GM15510 (cell line): ENCODE data around the gene HIF1A.
A peak's percentile ranks its signal among the peaks of the same experiment; 100 is the strongest.

Experiments
- POLR2A ChIP-seq: IDR thresholded peaks from 3 replicates; pipeline ENCODE4 v1.6.1; 2011; ENCODE audit warnings: borderline replicate concordance; ENCODE audit not compliant: insufficient read length; ENCODE audit errors: extremely low read depth

The HIF1A gene

DNA sequence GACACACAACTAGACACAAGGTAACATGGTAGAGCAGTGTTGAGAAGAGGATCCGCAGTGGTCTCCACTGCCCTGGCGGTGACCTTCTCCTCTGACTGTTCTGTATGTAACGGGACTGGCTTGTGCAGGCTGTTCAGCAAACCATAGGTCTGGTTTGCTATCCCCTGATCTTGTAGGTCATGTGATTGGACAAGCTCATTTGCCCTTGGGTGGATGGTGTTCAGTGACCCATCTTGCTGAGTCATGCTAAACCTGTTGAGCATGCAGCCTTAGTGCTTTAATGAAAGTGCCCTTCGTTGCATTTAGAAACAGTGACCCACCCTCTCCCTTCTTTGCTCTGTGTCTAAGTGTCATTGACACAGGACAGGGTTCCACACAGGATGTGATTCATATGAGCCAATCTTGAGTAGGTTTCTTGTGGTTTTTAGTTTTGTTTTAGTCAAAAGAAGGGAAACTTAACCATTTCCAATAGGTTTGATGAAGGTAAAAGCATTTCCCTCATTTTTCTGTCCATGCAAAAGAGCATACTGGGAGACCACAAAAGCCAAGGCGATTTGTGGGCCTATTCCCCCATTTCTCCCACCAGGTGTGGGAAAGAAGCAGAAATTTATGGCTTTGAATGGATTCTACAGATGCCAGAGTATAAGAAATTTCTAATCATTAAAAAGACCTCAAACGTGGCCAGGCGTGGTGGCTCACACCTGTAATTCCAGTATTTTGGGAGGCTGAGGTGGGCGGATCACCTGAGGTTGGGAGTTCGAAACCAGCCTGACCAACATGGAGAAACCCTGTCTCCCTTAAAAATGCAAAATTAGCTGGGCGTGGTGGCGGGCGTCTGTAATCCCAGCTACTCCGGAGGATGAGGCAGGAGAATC is 32.6 kb upstream of the HIF1A start:
- peak; percentile 64 for TF ChIP-seq POLR2A

DNA sequence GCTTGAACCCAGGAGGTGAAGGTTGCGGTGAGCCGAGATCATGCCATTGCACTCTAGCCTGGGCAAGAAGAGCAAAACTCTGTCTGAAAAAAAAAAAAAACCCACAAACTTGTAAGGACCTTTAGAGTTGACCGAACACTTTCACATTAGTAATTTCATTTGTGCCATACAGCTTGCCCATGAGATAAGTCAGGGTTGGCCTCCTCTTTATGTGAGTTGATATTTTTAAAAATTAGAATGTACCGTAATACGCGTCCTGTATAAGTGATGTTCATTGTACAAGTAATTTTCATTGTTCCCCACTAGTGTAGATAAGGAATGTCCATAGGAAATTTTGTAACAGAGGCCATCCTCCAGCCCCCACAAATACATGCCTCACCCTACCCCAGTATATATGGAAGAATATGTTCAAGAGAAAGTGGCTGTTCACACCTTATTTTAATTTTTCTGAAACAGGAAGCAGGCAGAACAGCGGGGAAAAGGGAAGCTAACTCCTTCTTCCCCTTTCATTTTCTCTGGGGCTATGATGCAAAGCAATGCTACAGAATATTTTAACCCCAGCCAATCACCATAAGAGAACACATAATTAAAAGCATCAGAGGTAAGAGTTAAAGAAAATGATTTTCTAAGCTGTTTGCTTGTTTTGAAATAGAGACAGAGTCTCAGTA is 31.9 kb upstream of the HIF1A start:
- no peak for TF ChIP-seq POLR2A

DNA sequence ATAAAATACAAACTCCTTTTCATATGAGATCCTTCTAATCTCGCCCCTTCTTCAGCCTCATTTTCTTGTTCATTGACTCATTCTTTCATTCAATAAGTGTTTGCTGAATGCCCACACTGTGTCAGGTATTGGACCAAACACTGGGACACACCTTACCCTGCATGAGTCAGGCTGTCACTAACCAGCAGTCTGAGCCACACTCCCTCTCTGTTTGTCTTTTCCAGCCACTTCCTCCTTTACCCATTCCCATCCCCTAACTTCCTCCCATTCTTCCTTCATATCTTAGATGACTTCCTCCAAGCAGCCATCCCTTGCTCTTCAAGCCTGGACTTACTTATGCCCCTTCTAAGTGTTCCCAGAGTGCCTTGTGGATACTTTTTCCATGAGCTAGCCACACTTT is 27.0 kb upstream of the HIF1A start:
- TF ChIP-seq POLR2A = no peak

DNA sequence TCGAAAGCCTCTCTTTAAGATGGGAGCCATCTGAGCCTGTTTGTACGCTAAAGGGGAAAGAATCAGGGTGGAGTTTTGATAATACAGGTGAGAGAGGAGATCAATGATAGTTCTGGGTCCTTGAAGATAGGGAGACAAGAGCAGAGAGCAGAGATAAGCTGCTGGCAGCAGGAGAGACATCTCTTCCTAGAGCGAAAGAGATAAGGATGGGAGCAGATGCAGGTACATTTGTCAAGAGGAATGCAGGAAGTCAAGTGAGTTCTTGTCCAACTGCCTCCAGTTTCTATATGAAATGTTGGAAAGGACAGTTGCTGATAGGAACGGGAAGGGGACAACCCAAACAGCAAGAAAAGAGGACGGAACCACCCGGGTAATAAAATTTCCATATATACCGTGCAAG is 24.7 kb upstream of the HIF1A start:
- no peak for TF ChIP-seq POLR2A

DNA sequence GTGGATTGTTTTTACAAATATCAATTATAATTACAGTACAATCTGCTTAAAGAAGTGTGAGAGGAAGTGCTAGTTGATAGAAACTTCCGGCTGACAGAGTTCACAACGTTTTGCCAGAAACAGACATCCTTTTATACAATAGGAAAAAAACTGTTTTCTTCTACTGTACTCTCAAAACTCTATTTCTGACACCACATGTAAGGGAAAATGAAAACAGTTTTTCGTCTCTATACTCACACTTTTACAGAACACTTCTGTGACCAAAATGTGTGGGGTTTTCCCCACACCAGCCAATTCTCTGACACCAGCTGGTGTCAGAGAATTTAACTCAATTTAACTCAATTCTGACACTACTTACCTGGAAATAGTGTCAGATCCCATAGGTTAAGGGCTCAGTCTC is 24.2 kb upstream of the HIF1A start:
- no peak for TF ChIP-seq POLR2A

DNA sequence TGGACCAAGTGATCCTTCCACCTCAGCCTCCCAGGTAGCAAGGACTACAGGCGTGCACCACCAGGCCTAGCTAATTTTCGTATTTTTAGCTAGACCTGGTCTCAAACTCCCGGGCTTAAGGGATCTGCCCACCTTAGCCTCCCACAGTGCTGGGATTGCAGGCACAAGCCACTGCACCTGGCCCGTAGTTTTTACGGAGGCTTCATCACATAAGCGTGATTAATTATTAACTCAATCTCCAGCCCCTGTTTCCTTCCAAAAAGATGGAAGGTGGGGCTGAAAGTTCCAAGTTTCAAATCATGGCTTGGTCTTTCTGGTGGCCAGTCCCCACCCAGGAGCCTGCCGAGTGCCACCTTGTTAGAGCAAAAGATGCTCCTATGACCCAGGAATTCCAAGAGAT is 22.5 kb upstream of the HIF1A start:
- TF ChIP-seq POLR2A = no peak

DNA sequence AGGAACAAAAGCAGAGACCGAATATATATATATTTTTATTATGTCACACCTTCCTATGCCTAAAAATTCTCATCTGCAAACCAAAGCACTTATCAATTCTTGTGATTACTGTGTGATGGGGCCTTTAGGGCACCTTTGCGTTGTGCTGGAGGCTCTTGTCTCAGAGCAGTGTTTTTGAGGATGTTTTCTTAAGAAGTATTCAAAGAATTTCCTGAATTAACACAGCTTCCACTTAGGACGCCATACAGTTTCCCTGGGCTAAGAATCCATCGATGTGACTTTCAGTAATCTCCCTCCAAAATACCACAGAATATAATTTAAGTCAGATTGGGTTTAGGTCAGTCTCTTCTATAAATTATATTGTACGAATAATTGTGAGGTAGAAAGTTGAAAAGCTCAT is 22.0 kb upstream of the HIF1A start:
- no peak for TF ChIP-seq POLR2A

DNA sequence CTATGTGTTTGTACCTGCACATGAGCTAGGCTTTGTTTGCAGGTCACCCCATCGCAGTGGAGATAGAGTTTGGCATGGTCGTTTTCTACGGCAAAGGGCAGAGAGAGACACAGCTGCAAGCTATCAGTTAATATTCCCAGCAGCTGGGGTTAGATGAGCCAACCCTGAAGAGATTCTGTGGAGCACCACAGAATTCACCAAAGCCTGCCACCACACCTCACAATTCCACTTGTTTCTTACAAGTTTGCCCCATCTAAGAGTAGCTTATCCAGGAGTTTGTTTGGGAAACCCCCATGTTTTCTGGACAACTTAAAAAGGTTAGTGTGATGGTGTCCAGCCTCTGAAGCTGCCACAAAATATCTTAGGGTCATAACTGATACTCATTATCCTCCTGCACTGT is 20.0 kb upstream of the HIF1A start:
- TF ChIP-seq POLR2A = no peak

DNA sequence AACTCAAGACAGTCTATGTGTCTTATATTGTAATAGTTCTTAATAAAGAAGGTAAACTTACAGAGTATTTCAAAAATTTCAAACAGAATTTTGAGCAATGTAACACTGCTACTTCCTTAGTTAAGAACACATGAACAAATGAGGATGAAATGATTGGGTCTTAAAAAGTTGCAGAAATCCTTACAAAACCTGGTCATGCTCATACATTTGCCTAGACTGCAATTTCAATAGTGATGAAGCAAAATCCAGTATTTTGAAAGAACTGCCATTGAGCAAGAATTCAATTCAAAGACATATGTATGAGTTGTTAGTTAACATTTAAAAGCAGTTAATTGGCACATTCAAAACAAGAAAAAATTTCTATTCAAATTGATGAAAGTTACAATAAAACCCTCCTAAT is 17.8 kb upstream of the HIF1A start:
- no peak for TF ChIP-seq POLR2A

DNA sequence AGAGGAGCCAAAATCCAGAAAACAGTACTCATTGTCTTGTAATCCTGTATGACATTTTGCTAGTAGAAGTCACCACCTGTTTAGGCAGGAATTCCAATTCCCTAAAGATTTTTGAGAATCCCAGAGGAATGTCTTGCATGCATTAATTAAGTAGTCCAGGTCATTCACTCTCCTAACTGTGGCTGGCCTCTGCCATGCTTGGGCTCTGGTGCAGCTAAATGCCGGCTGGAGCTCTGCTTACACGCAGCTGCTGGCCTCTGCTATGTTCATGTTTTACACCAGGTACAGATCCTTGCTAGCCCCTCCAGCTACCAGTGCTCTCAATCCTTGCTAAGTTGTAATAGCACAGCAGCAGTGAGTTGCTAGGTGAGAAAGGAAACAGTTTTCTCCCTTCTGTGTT is 16.3 kb upstream of the HIF1A start:
- TF ChIP-seq POLR2A = no peak

DNA sequence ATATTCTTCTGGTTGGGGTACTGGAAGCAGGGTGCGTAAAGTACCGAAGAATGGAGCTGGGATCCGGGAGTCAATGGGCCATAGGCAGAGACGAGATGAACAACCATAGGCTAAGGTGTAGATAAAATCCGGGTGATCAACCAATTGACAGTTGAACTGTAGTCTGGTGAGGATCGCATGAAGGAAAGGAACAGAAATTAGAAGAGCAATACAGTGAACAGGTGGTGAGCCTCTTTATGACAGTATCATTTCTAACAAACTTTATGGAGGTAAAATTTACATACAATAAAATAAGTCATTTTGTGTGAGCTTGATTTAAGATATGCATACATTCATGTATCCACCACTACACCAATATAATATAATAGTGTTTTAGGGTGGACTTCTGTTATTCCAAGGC is 13.9 kb upstream of the HIF1A start:
- TF ChIP-seq POLR2A = no peak

DNA sequence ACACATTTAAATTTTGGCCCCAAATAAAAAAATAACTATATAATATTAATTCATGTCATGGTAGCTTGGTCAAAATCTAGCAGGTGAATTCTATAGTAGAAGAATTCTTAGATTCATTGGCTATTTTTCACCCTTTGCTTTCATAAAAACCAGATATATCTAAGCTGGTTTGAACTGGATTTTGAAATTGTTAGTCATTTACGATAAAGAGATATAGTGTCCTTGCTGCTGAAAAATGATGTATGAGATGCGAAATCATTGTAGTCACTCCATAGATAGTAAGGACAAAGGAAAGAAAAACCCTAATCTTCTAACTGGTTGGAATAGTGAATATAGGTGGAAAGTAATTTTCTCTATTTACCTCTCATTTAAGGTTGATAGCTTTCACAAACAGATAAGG is 12.2 kb upstream of the HIF1A start:
- TF ChIP-seq POLR2A = no peak

DNA sequence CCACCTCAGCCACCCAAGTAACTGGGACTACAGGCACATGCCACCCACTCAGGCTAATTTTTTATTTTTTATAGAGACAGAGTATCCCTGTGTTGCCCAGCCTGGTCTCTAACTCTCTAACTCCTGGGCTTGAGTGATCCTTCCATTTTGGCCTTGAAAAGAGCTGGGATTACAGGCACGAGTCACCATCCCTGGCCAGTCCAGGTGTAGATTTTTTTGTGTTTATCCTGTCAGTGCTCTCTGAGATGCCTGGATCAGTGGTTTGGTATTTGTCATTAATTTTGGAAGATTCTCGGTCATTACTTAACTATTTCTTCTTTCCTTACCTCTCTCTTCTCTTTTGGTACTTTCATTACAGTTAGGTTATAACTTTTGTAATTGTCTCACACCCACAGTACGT is 5.3 kb upstream of the HIF1A start:
- no peak for TF ChIP-seq POLR2A

DNA sequence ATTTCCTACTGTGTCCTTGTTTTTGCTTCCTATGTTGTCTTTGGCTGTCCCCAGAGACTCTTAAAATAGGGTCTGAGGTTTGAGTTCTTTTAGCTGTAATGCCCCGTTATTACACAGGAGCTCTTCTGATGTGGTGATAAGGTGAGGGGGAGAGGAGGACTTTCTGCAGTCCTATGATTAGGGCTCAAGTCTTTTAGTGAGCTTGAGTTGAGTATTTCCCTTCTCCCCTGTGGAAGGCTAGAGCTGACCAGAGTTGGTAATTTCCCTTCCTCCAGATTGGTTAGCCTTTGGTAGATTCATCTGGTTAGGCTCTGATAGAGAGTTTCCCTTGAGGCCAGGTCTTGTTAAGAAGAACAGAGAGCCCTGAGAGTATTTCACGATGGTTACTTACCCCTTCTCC is 4.3 kb upstream of the HIF1A start:
- no peak for TF ChIP-seq POLR2A

DNA sequence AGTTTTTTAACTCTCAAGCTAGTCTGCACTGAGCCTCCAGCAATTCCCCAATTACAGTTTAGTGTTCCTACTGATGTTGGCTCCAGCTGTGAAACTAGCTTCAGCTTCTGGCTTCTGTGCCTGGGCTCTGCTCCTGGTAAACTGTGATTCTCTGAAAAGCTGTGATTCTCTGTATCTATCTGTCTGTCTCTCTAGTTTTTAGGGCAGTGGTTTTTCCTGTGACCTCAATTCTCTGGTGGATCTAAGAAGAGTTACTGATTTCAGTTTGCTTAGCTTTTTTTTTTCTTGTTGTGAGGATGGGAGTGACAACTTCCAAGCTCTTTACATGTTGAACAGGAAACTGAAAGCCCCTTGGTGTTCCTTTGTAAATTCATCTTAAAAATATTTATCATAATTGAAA is 3.8 kb upstream of the HIF1A start:
- no peak for TF ChIP-seq POLR2A

DNA sequence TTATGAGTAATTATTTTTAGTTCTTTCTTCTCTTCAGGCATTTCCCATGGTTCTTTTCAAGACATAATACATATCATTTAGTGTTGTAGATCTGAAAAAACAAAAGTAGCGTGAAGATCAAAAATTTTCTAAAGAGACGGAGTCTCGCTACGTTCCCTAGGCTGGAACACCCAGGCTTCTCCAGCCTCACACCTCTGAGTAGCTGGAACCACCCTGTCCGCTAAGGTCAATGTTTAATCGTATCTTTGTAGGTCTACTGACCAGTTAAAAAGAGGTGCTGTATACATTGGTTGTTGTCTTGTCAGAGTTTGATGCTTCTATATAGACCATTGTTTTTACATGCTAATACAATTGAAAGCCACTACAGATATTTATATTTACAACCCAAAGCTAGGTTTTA is 1.3 kb upstream of the HIF1A start:
- no peak for TF ChIP-seq POLR2A
